Testis (tissue), 2 donors: ENCODE measurements around the gene FBXO48.

Experiments
- POLR2A ChIP-seq: fragments of 450-650 bp; IDR thresholded peaks from one replicate; pipeline ENCODE4 v1.6.1; 2017; ENCODE audit warnings: antibody characterized with exemption, mild to moderate bottlenecking, moderate library complexity
- TF ChIP-seq, protein P1 (sequence below), 3 experiments: fragments of 450-650 bp in 2 of 3; fragments of 200-600 bp in 1 of 3; sonication (generic) in 1 of 3; IDR thresholded peaks; one replicate each; pipeline ENCODE4 v1.5.1; 2016 to 2019; ENCODE audit warnings: antibody characterized with exemption in 3 of 3, mild to moderate bottlenecking in 2 of 3, moderate library complexity in 1 of 3

- TF ChIP-seq, protein P1, sequence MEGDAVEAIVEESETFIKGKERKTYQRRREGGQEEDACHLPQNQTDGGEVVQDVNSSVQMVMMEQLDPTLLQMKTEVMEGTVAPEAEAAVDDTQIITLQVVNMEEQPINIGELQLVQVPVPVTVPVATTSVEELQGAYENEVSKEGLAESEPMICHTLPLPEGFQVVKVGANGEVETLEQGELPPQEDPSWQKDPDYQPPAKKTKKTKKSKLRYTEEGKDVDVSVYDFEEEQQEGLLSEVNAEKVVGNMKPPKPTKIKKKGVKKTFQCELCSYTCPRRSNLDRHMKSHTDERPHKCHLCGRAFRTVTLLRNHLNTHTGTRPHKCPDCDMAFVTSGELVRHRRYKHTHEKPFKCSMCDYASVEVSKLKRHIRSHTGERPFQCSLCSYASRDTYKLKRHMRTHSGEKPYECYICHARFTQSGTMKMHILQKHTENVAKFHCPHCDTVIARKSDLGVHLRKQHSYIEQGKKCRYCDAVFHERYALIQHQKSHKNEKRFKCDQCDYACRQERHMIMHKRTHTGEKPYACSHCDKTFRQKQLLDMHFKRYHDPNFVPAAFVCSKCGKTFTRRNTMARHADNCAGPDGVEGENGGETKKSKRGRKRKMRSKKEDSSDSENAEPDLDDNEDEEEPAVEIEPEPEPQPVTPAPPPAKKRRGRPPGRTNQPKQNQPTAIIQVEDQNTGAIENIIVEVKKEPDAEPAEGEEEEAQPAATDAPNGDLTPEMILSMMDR (IDR thresholded peaks at IDR 0.05): no peak
- TF ChIP-seq POLR2A: no peak
Measured at GRCh38 chr2:68466778-68467076, 367 bp downstream of the FBXO48 start.
